Fibroblast of upper back skin (primary cell): ENCODE results near the gene ADAM29.
"Not testable (repeated sequence)": the region's sequence is repeated elsewhere in the genome, so short reads cannot be mapped to it uniquely, and the experiment has no call there.

ENCODE experiments used
- DNase-seq: peaks from one replicate; pipeline ENCODE4 v3.0.0-alpha.2; 2013

ADAM29 gene

GRCh38 chr4:174972911-174973310 is 54.8 kb downstream of the ADAM29 start:
- no peak for DNase-seq

DNA sequence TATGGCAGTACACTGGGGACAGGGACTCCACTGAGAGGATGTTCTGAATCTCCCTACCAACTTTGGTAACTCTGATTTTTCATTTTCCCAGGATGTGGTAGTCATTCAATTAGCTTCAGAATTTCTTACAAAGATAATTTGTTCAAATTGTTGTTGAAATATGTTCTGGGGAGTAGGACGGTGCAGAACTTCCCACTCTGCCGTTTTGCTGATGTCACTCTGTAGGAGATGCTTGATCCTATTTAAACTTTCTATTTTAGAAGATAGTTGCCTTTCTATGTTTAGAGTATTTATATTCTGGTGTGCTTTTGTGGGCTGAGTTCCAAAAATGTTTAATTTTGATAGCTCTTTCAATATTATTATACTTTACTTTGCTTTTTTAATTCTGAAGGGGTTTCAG is 55.2 kb downstream of the ADAM29 start:
- no peak for DNase-seq

- DNase-seq: no peak
Observed at GRCh38 chr4:174983128-174983750, 65.1 kb downstream of the ADAM29 start.

DNA sequence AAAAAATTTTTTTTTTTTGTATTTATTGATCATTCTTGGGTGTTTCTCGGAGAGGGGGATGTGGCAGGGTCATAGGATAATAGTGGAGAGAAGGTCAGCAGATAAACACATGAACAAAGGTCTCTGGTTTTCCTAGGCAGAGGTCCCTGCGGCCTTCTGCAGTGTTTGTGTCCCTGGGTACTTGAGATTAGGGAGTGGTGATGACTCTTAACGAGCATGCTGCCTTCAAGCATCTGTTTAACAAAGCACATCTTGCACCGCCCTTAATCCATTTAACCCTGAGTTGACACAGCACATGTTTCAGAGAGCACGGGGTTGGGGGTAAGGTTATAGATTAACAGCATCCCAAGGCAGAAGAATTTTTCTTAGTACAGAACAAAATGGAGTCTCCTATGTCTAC is 65.7 kb downstream of the ADAM29 start:
- not testable (repeated sequence) for DNase-seq

DNA sequence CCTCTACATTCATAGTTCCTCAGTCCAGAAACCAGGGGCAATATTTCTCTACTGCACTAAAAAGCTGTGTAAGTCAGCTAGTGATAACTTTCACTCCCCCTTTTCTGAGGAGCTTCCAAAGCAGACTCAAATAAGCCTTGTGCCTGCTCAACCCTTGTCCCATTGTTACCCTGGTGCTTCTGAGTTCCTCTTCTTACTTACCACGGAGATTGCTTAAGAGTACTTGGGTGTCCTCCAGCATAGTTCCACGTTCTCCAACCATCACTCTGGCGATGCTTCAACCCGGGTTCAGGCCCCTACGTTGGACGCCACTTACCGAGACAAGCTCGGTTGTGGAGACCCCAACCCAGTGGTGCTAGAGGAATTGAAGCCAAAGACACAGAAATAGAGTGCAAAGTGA is 71.6 kb downstream of the ADAM29 start:
- no peak for DNase-seq

GRCh38 chr4:174993916-174994315 is 75.8 kb downstream of the ADAM29 start:
- DNase-seq: no peak

GRCh38 chr4:174996079-174996478 is 77.9 kb downstream of the ADAM29 start:
- DNase-seq: no peak

DNA sequence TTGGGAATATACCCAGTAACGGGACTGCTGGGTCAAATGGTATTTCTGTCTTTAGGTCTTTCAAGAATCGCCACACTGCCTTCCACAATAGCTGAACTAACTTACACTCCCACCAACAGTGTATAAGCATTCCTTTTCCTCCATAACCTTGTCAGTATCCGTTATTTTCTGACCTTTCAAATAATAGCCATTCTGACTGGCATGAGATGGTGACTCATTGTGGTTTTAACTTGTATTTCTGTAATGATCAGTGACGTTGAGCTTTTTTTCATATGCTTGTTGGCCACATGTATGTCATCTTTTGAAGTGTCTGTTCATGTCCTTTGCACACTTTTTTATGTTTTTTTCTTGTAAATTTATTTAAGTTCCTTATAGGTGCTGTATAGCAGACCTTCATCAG is 81.2 kb downstream of the ADAM29 start:
- DNase-seq: no peak

- no peak for DNase-seq
Observed at GRCh38 chr4:175017751-175018150, 99.6 kb downstream of the ADAM29 start.

DNA sequence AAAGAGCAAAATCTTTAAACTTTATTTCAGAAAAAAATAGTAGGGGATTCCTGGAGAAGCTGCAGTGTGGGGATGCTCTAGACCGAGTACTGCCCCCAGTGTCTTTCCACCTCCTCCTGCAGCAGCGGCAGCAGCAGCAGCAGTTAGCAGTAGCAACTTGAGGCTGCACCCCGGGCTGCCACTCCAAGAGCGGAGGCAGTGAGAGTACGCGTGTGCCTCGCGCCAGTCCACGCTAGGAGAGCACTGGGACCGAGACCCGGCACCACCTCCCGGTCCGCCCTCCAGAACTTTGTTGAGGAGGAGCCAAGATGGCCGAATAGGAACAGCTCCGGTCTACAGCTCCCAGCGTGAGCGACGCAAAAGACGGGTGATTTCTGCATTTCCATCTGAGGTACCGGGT is 101.3 kb downstream of the ADAM29 start:
- DNase-seq: not testable (repeated sequence)
